ENCODE results near the gene TOM1L1.

- TF ChIP-seq POLR2AphosphoS5 (IDR thresholded peaks at IDR 0.05; ENCODE audit: insufficient read depth in 1 of 2, low read depth in 1 of 2) = no peak
- TF ChIP-seq CTCF (IDR thresholded peaks at IDR 0.05) = no peak
Observed at GRCh38 chr17:54972406-54973138, 71.9 kb downstream of the TOM1L1 start.

Measured in vagina (tissue), 2 donors.